HG03354 (cell line): Measurements from ENCODE around the gene EML4.

ENCODE experiments used
- ATAC-seq: cut with Tn5 transposase; IDR thresholded peaks from one replicate; pipeline ENCODE4 v1.9.1; 2021; ENCODE audit warnings: mild to moderate bottlenecking; ENCODE audit not compliant: unreplicated experiment, poor library complexity, severe bottlenecking

EML4 gene

DNA sequence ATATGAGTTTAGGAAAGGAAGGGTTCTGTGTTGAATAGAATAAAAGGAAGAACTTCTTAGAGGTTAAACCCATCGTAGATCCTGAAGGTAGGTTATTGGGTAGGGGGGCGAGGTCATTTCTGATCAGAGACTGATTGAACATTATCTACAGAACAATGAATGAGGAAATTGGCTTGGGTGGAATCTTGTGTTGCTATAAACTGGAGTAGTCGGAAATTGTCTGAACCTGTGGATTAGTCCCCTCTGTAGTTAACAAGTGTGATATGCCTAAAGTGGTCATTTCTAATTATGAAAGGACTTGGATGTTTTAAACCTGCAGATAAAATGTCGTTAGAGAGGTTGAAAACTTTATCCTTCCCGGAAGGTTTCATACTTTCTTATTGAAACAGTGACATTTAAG lies 42.1 kb downstream of the EML4 start:
- no peak for ATAC-seq

DNA sequence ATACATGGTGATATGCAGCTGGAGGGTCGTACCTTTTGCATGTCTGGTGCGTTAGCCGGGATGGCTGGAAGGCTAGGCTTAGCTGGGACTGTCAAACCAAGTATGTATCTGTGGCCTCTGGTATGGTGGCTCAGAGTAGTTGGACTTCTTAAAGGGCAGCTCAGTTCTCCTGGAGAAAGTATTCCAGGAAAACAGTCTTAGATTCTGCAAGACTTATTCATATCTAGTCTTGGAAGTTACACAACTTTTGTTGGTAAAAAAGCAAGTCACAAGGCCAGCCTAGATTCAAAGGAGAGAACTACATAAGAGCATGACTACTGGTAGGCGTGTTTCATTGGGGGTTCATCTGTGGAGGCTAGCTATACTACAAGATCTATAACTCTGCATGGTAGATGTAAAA lies 45.5 kb downstream of the EML4 start:
- no peak for ATAC-seq

DNA sequence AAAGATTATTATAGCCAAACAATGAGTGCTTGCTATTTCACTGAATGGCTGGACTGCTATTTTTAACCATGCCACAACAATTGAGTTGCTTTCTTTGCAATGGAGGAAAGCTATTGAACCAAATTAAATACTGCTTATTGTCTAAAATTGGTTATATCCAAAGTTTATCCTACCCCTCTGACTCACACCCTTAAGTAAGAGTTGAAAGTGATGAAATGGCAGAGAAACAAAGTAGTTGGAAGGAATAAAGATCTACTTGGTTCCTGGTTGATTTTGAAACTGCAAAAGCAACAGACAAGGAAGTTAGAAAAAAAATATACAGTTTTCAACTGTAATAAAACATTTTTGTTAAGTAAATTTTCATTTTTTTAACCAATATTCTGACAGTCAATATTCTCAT lies 47.5 kb downstream of the EML4 start:
- no peak for ATAC-seq

DNA sequence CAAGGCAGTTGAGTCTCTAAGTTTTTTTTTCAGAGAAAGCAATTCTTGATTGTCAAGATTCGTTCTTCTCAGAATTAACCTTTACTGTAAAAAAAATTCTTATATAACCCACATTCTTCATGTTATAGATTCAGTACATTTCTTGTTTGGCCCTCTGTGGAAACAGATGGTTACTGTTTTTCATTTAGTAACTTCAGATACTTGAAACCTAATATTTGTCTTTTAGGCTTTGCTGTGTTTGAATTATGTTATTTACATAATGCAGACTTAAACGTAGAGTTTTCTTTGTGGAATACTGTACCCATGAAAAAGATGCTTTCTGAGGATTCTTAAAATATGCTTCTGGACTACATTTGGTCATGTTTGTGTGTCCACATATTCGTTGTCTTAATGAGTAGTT lies 48.2 kb downstream of the EML4 start:
- no peak for ATAC-seq

DNA sequence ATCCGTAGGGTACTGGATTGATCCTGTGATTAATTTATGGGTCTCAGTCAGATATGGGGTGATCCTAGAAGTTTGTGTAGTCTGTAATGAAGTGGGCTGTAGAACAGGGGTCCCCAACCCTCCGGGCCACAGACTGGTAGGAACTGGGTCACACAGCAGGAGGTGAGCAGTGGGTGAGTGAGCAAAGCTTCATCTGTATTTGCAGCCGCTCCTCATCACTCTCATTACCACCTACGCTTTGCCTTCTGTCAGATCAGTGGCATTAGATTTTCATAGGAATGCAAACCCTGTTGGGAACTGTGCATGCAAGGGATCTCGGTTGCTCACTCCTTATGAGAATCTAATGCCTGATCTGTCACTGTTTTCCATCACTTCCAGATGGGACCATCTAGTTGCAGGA lies 48.8 kb downstream of the EML4 start:
- no peak for ATAC-seq

GRCh38 chr2:42218712-42219111 lies 49.6 kb downstream of the EML4 start:
- ATAC-seq = no peak

DNA sequence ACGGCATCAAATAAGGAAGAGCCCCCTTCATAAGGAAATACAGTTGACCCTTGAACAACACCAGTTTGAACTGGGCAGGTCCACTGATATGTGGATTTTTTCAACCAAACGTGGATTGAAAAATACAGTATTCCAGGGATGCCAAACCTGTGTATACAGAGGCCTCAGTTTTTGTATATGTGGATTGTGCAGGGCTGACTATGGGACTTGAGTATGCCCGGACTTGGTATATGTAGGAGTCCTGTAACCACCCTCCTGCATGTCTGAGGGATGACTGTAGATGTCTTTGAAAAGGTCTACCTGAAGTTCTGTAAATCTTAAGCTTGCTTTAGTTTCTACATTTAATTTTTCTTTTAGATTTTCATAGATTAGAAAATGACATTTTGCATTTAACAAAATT lies 50.0 kb downstream of the EML4 start:
- ATAC-seq = no peak

DNA sequence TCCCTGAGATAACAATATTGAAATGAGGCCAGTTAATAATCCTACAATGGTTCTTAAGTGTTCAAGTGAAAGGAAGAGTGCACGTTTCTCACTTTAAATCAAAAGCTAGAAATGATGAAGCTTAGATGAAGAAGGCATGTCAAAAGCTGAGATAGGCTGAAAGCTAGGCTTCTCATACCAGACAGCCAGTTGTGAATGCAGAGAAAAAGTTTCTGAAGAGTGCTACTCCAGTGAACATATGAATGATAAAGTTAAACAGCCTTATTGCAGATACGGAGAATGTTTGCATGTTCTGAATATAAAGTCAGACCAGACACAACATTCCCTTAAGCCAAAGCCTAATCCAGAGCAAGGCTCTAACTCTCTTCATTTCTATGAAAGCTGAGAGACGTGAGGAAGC lies 51.4 kb downstream of the EML4 start:
- no peak for ATAC-seq

DNA sequence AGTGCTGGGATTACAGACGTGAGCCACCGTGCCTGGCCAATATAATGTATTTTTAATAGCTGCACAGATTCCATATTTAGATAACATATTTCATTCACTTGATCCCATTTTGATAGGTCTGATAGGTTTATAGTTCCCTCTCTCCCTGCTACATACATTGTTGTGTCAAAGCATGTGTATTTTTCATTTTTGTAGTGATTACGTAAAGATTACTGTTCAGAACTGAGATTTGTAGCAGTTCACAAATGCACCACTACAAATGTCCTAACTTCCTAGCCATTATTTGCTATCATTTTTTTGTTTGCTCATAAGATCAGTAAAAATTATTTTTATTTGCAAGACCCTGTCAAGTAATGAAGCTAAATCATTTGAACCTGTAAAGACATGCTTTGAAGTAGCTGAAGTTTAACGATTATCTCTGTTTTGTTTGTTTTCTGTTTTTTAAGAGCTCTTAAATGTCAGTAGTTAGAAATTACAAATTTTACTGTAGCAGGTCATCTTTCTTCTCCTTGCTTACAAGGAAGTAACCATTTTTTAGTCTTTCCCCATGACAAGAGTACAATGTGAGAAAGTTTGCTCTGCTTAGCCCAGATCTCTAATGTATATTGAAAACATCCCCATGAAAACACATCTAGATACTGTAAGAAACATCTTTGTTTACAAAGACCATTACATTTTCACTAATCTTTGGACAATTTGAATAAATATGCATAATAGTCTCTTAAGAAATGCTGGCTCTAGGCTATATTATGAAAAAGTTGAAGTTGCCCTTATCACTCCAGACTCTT lies 54.1 kb downstream of the EML4 start:
- ATAC-seq = no peak

GRCh38 chr2:42223855-42224268 lies 54.7 kb downstream of the EML4 start:
- no peak for ATAC-seq

DNA sequence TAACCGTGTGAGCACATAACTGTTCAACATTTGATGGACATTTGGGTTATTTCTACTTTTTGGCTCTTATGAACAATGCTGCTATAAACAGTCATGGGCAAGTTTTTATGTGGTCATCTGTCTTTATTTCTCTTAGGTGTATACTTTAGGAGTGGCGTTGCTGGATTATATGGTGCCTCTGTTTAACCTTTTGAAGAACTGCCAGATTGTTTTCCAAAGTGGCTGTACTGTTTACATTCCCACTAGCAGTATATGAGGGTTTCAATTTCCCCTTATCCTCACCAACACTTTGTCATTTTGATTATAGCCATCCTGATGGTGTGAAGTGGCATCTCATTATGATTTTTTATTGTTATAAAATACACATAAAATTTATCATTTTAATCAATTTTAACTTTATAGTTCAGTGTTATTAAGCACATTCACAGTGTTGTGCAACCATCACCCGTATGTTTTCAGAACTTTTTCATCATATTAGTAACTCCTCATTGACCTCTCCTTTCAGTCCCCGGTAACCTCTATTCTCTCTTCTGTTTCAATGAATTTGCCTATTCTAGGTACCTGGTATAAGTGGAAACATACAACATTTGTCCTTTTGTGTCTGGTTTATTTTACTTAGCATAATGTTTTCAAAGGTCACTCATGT lies 55.4 kb downstream of the EML4 start:
- no peak for ATAC-seq

- ATAC-seq = no peak
These were observed 56.4 kb downstream of the EML4 start for GRCh38 chr2:42225573-42225972.

- ATAC-seq = no peak
These were observed 58.3 kb downstream of the EML4 start for GRCh38 chr2:42227491-42227890.

- ATAC-seq = no peak
These were observed 58.9 kb downstream of the EML4 start for GRCh38 chr2:42228101-42228500.

DNA sequence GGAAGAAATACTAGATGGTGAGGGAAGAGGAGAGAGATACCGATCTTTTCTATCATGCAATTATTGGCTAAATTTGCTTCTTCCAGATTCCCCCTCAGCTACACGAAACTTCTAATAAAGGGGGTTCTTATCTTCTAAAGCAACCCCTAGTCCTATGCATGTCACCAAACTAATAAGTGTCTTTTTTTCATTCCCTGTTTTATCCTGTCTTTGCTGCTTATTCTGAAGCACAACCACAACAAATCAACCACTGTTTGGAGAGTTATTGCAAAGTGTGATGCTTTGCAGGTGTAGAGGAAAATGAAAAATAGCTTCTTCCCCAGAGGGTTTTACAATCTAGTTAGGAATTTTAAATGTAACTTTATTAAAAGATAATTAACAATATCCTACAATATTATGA lies 60.8 kb downstream of the EML4 start:
- no peak for ATAC-seq

DNA sequence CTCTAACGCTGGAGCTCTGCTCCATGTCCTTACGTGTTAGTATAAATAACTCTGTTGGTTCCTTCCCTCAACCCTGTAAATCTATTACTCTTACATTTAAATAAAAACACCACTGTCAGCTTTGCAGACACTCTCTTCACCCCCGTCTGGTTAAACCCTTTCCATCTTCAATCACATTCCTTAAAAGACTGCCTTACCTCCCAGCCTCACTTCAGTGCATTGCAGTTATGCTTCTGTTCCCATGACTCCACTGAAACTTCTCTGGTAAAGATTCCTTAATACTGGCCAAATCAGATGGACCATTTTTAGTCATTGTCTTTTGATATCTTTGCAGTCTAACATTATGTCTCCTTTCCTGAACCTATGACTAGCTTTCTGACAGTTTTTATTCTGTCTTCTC lies 61.7 kb downstream of the EML4 start:
- no peak for ATAC-seq

- no peak for ATAC-seq
These were observed 62.9 kb downstream of the EML4 start for GRCh38 chr2:42232024-42232423.

DNA sequence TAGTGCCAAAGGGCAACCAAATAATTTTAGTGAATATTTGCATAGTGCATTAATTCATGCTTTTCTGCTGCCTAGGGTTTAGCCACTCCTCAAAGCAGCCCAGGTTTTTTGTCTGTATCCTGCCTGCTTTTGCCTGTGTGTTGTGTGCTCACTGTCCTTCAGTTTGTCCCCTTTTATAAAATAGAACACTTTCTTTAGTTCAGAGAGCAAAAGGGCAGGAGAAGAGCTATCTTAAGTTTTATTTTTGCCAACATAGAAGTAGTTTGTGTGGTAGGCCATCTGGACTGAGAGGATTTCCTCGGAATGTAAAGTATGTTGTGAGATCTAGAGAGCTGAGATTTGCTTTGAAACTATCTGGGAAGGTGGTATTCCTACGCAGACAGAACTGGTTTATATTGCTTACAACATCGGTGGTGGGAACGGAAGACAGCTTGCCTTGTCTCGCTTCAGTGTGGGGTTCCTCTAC lies 64.9 kb downstream of the EML4 start:
- no peak for ATAC-seq

DNA sequence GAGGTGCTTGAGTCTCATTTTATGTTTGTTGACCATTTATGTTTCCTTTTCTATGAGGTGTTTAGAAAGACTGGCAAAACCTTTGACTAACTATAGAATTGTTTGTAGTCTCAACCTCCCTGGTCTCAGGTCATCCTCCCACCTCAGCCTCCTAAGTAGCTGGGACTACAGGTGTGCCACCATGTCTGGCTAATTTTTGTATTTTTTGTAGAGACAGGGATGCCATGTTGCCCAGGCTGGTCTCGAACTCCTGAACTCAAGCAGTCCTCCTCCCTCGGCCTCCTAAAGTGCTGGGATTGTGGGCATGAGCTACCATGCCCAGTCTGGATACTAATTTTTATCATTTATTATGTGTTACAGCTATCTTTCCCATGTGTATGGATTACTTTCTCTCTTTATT lies 67.8 kb downstream of the EML4 start:
- no peak for ATAC-seq

- ATAC-seq = peak; percentile 89
These were observed 69.6 kb downstream of the EML4 start for GRCh38 chr2:42238644-42239288.

DNA sequence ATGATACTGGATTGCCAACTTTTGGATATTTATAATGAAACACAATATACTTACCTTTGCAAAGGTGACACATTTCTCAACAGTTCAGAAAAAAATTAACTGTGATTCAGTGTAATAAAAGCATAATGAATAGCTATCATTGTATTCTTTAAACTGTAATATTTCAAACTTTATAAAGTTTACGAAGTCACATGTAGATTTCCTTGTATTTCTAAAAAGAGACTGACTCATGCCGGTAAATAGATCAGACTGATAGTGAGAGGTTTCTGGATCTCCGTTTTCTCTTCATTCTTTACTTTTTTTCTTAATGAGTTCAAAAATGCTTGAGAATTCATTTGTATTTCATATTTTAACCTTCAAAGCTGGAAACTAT lies 70.1 kb downstream of the EML4 start:
- ATAC-seq = no peak
